Panc1 (cell line): ENCODE data around the gene ZC3H13. TPM values are rescaled to one million over a fixed set of nuclear protein-coding genes. Genes with fewer than 3 reads are reported as not detected.

Source experiments
- ATAC-seq: fragments of 200-7000 bp; cut with Tn5 transposase; 2 replicates; pipeline ENCODE4 v1.9.1; 2020; ENCODE audit warnings: mild to moderate bottlenecking, moderate library complexity
- BruUV-seq: library from RNA; stranded (reverse); fragments of 400-500 nt; replicated peaks from 2 replicates; lab custom pipeline; 2021; lab: Mats Ljungman, UMichigan
- CTCF ChIA-PET: fragments of 300-600 bp; sonication (Branson Sonifier 250); formaldehyde crosslinking; loops from one replicate; lab custom pipeline; 2022; ENCODE audit warnings: antibody characterized with exemption; lab: Charles Lee
- POLR2A ChIA-PET: fragments of 300-600 bp; sonication (Branson Sonifier 250); formaldehyde crosslinking; loops from one replicate; lab custom pipeline; 2022; ENCODE audit warnings: antibody characterized with exemption; lab: Charles Lee
- DNase-seq: peaks from one replicate; pipeline ENCODE4 v3.0.0-alpha.2; 2010; ENCODE audit warnings: low read depth, low spot score
- H3K27ac ChIP-seq: 2 replicates; pipeline ENCODE4 v1.5.1; 2011; ENCODE audit warnings: mild to moderate bottlenecking, low read length, inconsistent platforms
- H3K27me3 ChIP-seq: fragments of 200-500 bp; sonication (Bioruptor generic); 2 replicates; pipeline ENCODE4 v1.6.0; 2014; ENCODE audit warnings: low read length, inconsistent platforms; ENCODE audit not compliant: control insufficient read depth, insufficient read depth
- H3K36me3 ChIP-seq: fragments of 200-500 bp; sonication (Bioruptor generic); 2 replicates; pipeline ENCODE4 v1.5.1; 2014; ENCODE audit warnings: inconsistent platforms, mild to moderate bottlenecking, low read length, moderate library complexity; ENCODE audit not compliant: control insufficient read depth, insufficient read depth
- H3K4me1 ChIP-seq: 2 replicates; pipeline ENCODE4 v1.5.1; 2011; ENCODE audit warnings: inconsistent platforms, mild to moderate bottlenecking, low read length, moderate library complexity; ENCODE audit not compliant: control insufficient read depth, insufficient read depth
- H3K4me3 ChIP-seq, 2 experiments: 2 replicates each; pipeline ENCODE4 v1.5.1; 2011 to 2012; ENCODE audit warnings: low read depth in 2 of 2, low read length in 2 of 2, mild to moderate bottlenecking in 2 of 2, inconsistent platforms in 1 of 2, moderate library complexity in 1 of 2
- H3K9me3 ChIP-seq: fragments of 200-500 bp; sonication (Bioruptor generic); 2 replicates; pipeline ENCODE4 v1.5.1; 2014; ENCODE audit warnings: low read depth, mild to moderate bottlenecking, inconsistent platforms, low read length, moderate library complexity; ENCODE audit not compliant: control insufficient read depth, insufficient read depth
- CTCF ChIP-seq: fragments of 450-650 bp; IDR thresholded peaks from 2 replicates; pipeline ENCODE4 v1.5.1; 2017; ENCODE audit warnings: mild to moderate bottlenecking
- POLR2AphosphoS5 ChIP-seq: IDR thresholded peaks from 2 replicates; pipeline ENCODE4 v1.6.1; 2012; ENCODE audit warnings: mild to moderate bottlenecking, low read depth, low read length, moderate library complexity
- REST ChIP-seq, 2 experiments: IDR thresholded peaks; 2 replicates each; pipeline ENCODE4 v1.6.1; 2011 to 2012; ENCODE audit warnings: low read depth in 2 of 2, control low read depth in 1 of 2, low read length in 1 of 2, mild to moderate bottlenecking in 1 of 2, moderate library complexity in 1 of 2; ENCODE audit not compliant: insufficient read depth in 1 of 2
- SIN3A ChIP-seq: IDR thresholded peaks from 2 replicates; pipeline ENCODE4 v1.6.1; 2012; ENCODE audit warnings: low read depth, mild to moderate bottlenecking, low read length, moderate library complexity, borderline replicate concordance; ENCODE audit not compliant: insufficient read depth
- TCF7L2 ChIP-seq: IDR thresholded peaks from 2 replicates; pipeline ENCODE4 v1.6.1; 2011; ENCODE audit warnings: mild to moderate bottlenecking, low read depth, low read length, inconsistent platforms
- in situ Hi-C: cut with HindIII; loops from 2 replicates; pipeline ENCODE4 v1.10.0; 2016; ENCODE audit warnings: low sequenced_read_pairs, low pct_unique_long_range_greater_than_20kb
- intact Hi-C: fragments of 100-400 bp; cut with micrococcal nuclease; formaldehyde crosslinking; loops from one replicate; pipeline ENCODE4 v1.10.0; 2022; ENCODE audit not compliant: unreplicated experiment
- total RNA-seq: library from RNA; stranded (reverse); gene quantifications from one replicate; pipeline ENCODE4 v1.2.1, GENCODE V29; 2021; ENCODE audit not compliant: unreplicated experiment

Gene ZC3H13
- total RNA-seq, 1 experiment from 2014 or later = 25.3 TPM

- ChIA-PET CTCF (no interaction called here), POLR2A (no interaction called here)
- no peaks in the 10 kb centered on the region for H3K9me3 ChIP-seq
- H3K27ac ChIP-seq = no peak overlapping the region
- TF ChIP-seq SIN3A = no peak
- no peak for TF ChIP-seq TCF7L2
- TF ChIP-seq REST (IDR thresholded peaks at IDR 0.05; ENCODE audit: insufficient read depth in 1 of 2, low read depth in 2 of 2, low read length in 1 of 2) = no peak
- no peak for TF ChIP-seq CTCF
- TF ChIP-seq POLR2AphosphoS5 = no peak
- DNase-seq (no peak), ATAC-seq (no peak)
- BruUV-seq = no TSS peak
- H3K36me3 ChIP-seq = no peaks in the 10 kb centered on the region
- in situ Hi-C loops = no loop called here
- no peaks in the 10 kb centered on the region for H3K27me3 ChIP-seq
- no peaks in the 10 kb centered on the region for H3K4me1 ChIP-seq
- intact Hi-C loops = no loop called here
- no peak overlapping the region for H3K4me3 ChIP-seq
Measured at GRCh38 chr13:46075811-46076210, 23.3 kb upstream of the ZC3H13 start.

GRCh38 chr13:46071590-46072249 lies 19.2 kb upstream of the ZC3H13 start:
- H3K4me1 ChIP-seq = no peaks in the 10 kb centered on the region

More at GRCh38 chr13:46071590-46072249, 19.2 kb upstream of the ZC3H13 start:
- POLR2A ChIA-PET = no interaction called here
- H3K9me3 ChIP-seq = no peaks in the 10 kb centered on the region
- no peak overlapping the region for H3K4me3 ChIP-seq
- H3K27ac ChIP-seq = no peak overlapping the region
- H3K27me3 ChIP-seq = no peaks in the 10 kb centered on the region
- CTCF ChIA-PET = no interaction called here
- TF ChIP-seq CTCF (no peak), SIN3A (no peak), TCF7L2 (no peak), POLR2AphosphoS5 (no peak), REST (IDR thresholded peaks at IDR 0.05; ENCODE audit: insufficient read depth in 1 of 2, low read depth in 2 of 2, low read length in 1 of 2) (no peak)
- in situ Hi-C loops = no loop called here
- intact Hi-C loops = no loop called here
- BruUV-seq = no TSS peak
- H3K36me3 ChIP-seq = no peaks in the 10 kb centered on the region
- ATAC-seq = no peak
- DNase-seq = no peak
